ENCODE data around the gene METTL16. TPM values are rescaled to one million over a fixed set of nuclear protein-coding genes. Genes with fewer than 3 reads are reported as not detected.

Gene METTL16
- total RNA-seq, 1 experiment from 2014 or later, result 37.6 TPM

DNA sequence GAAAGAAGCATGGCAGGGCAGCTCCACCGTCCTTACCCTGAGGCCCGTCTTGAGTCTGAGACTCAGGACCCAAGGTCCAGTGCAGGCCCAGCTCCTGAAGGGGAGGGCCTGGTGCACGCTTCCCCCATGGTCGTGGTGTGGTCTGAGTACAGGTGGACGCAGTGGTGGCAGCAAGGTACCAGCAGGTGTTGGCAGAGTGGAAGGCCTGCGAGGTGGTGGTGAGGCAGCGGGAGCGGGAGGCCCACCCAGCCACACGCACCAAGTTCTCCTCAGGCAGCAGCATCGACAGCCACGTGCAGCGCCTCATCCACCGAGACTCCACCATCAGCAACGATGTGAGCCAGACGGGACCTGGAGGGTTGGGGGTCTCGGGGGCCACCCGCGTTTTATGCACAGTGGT is 138.5 kb downstream of the METTL16 start:
- H3K27me3 ChIP-seq (ENCODE audit: insufficient read depth, low read length), result no peaks in the 10 kb centered on the region
- no peak overlapping the region for H3K9ac ChIP-seq (ENCODE audit: low read length)
- H3K36me3 ChIP-seq (ENCODE audit: control insufficient read depth in 1 of 2, insufficient read depth in 2 of 2, low read length in 2 of 2), result peaks cover 3 to 4% of the 10 kb centered on the region in 2 experiments; a peak in 3 of 4 replicates
- no peaks in the 10 kb centered on the region for H3K4me1 ChIP-seq (ENCODE audit: control insufficient read depth in 1 of 2, insufficient read depth in 2 of 2, low read length in 2 of 2)
- intact Hi-C loops (cut with micrococcal nuclease), result no loop called here
- ChIA-PET POLR2A (no interaction called here), RAD21 (ENCODE audit: low non-redundant PET in 1 of 2, low total read pairs in 2 of 2, uncharacterized antibody in 2 of 2, unreplicated experiment in 2 of 2) (no interaction called here), CTCF (no interaction called here)
- TF ChIP-seq ELF1 (IDR thresholded peaks at IDR 0.05; ENCODE audit: borderline replicate concordance, low read depth), result no peak
- no peak for TF ChIP-seq CBX3 (IDR thresholded peaks at IDR 0.05; ENCODE audit: low read depth)
- TF ChIP-seq POLR2AphosphoS5 (IDR thresholded peaks at IDR 0.05; ENCODE audit: low read depth, low read length), result no peak
- TF ChIP-seq EZH2 (IDR thresholded peaks at IDR 0.05), result no peak
- TF ChIP-seq POLR2A (IDR thresholded peaks at IDR 0.05; ENCODE audit: borderline replicate concordance, extremely low read depth, insufficient read depth, insufficient read length), result no peak
- TF ChIP-seq SIN3A (IDR thresholded peaks at IDR 0.05; ENCODE audit: low read depth), result no peak
- no peak for TF ChIP-seq EZH2phosphoT487 (IDR thresholded peaks at IDR 0.05; ENCODE audit: borderline replicate concordance)
- DNase-seq (ENCODE audit: low read depth, low spot score) (no peak), ATAC-seq (no peak)
- BruUV-seq (replicated peaks), result no TSS peak
- H3K9me3 ChIP-seq (ENCODE audit: control insufficient read depth in 1 of 2, insufficient read depth in 1 of 2, low read depth in 1 of 2, low read length in 2 of 2), result no peaks in the 10 kb centered on the region
- no peak overlapping the region for H2AFZ ChIP-seq (ENCODE audit: low read depth, low read length, poor library complexity, severe bottlenecking)
- no peak overlapping the region for H3K4me2 ChIP-seq (ENCODE audit: low read length)
- no peaks in the 10 kb centered on the region for H4K20me1 ChIP-seq (ENCODE audit: insufficient read depth)
- H3K79me2 ChIP-seq (ENCODE audit: insufficient read depth, low read length), result no peaks in the 10 kb centered on the region
- H3K27ac ChIP-seq (ENCODE audit: low read depth, low read length), result no peak overlapping the region
- H3K9me2 ChIP-seq (ENCODE audit: insufficient read depth), result no peaks in the 10 kb centered on the region
- no peak overlapping the region for H3K4me3 ChIP-seq (replicated peaks in 1 of 2; ENCODE audit: low read depth in 1 of 2, low read length in 2 of 2)

- Histone ChIP-seq H3K27me3 (ENCODE audit: insufficient read depth, low read length) (no peaks in the 10 kb centered on the region), H4K20me1 (ENCODE audit: insufficient read depth) (no peaks in the 10 kb centered on the region), H3K9me2 (ENCODE audit: insufficient read depth) (no peaks in the 10 kb centered on the region), H3K9me3 (ENCODE audit: control insufficient read depth in 1 of 2, insufficient read depth in 1 of 2, low read depth in 1 of 2, low read length in 2 of 2) (no peaks in the 10 kb centered on the region), H3K4me2 (ENCODE audit: low read length) (no peak overlapping the region), H3K27ac (ENCODE audit: low read depth, low read length) (no peak overlapping the region), H3K79me2 (ENCODE audit: insufficient read depth, low read length) (no peaks in the 10 kb centered on the region), H3K9ac (ENCODE audit: low read length) (no peak overlapping the region), H3K36me3 (ENCODE audit: control insufficient read depth in 1 of 2, insufficient read depth in 2 of 2, low read length in 2 of 2) (peaks cover 2 to 3% of the 10 kb centered on the region in 2 experiments; a peak in 2 of 4 replicates), H3K4me1 (ENCODE audit: control insufficient read depth in 1 of 2, insufficient read depth in 2 of 2, low read length in 2 of 2) (no peaks in the 10 kb centered on the region), H2AFZ (ENCODE audit: low read depth, low read length, poor library complexity, severe bottlenecking) (no peak overlapping the region), H3K4me3 (replicated peaks in 1 of 2; ENCODE audit: low read depth in 1 of 2, low read length in 2 of 2) (no peak overlapping the region)
- POLR2A ChIA-PET, result no interaction called here
- CTCF ChIA-PET, result no interaction called here
- RAD21 ChIA-PET (ENCODE audit: low non-redundant PET in 1 of 2, low total read pairs in 2 of 2, uncharacterized antibody in 2 of 2, unreplicated experiment in 2 of 2), result no interaction called here
- BruUV-seq (replicated peaks), result no TSS peak
- ATAC-seq (no peak), DNase-seq (ENCODE audit: low read depth, low spot score) (no peak)
- intact Hi-C loops (cut with micrococcal nuclease), result no loop called here
- TF ChIP-seq MAX (IDR thresholded peaks at IDR 0.05) (no peak), EZH2 (IDR thresholded peaks at IDR 0.05) (no peak), ELF1 (IDR thresholded peaks at IDR 0.05; ENCODE audit: borderline replicate concordance, low read depth) (no peak), TCF7L2 (IDR thresholded peaks at IDR 0.05; ENCODE audit: borderline replicate concordance, extremely low read depth, insufficient read depth, insufficient read length) (no peak), CEBPB (IDR thresholded peaks at IDR 0.05; ENCODE audit: low read depth) (no peak), ZBTB33 (IDR thresholded peaks at IDR 0.05; ENCODE audit: extremely low read depth, insufficient replicate concordance, low read length) (no peak), FOSL1 (IDR thresholded peaks at IDR 0.05; ENCODE audit: low read depth) (no peak), JUND (IDR thresholded peaks at IDR 0.05) (no peak), SP1 (IDR thresholded peaks at IDR 0.05; ENCODE audit: low read depth) (no peak), RAD21 (IDR thresholded peaks at IDR 0.05; ENCODE audit: low read depth) (no peak), YY1 (IDR thresholded peaks at IDR 0.05; ENCODE audit: extremely low read depth, insufficient replicate concordance, low read depth, low read length) (no peak), EGR1 (IDR thresholded peaks at IDR 0.05; ENCODE audit: low read depth) (no peak), ZNF274 (IDR thresholded peaks at IDR 0.05; ENCODE audit: low read depth, low read length) (no peak), CBX3 (IDR thresholded peaks at IDR 0.05; ENCODE audit: low read depth) (no peak), POLR2A (IDR thresholded peaks at IDR 0.05; ENCODE audit: borderline replicate concordance, extremely low read depth, insufficient read depth, insufficient read length) (no peak)
- TF ChIP-seq, protein P1, sequence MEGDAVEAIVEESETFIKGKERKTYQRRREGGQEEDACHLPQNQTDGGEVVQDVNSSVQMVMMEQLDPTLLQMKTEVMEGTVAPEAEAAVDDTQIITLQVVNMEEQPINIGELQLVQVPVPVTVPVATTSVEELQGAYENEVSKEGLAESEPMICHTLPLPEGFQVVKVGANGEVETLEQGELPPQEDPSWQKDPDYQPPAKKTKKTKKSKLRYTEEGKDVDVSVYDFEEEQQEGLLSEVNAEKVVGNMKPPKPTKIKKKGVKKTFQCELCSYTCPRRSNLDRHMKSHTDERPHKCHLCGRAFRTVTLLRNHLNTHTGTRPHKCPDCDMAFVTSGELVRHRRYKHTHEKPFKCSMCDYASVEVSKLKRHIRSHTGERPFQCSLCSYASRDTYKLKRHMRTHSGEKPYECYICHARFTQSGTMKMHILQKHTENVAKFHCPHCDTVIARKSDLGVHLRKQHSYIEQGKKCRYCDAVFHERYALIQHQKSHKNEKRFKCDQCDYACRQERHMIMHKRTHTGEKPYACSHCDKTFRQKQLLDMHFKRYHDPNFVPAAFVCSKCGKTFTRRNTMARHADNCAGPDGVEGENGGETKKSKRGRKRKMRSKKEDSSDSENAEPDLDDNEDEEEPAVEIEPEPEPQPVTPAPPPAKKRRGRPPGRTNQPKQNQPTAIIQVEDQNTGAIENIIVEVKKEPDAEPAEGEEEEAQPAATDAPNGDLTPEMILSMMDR (IDR thresholded peaks at IDR 0.05 in 2 of 3, conservative IDR thresholded peaks at IDR 0.05 in 1 of 3; ENCODE audit: borderline replicate concordance in 1 of 3, insufficient read depth in 1 of 3, low read depth in 2 of 3, low read length in 2 of 3), result no peak
Measured at GRCh38 chr17:2372681-2373080, 139.0 kb downstream of the METTL16 start.

Data from HCT116 (cell line).